ENCODE measurements around the gene SLC39A6.

The SLC39A6 gene

GRCh38 chr18:36162981-36163380, 33.8 kb upstream of the SLC39A6 start:
- H3K27ac ChIP-seq = no peak overlapping the region
- TF ChIP-seq, protein P1, sequence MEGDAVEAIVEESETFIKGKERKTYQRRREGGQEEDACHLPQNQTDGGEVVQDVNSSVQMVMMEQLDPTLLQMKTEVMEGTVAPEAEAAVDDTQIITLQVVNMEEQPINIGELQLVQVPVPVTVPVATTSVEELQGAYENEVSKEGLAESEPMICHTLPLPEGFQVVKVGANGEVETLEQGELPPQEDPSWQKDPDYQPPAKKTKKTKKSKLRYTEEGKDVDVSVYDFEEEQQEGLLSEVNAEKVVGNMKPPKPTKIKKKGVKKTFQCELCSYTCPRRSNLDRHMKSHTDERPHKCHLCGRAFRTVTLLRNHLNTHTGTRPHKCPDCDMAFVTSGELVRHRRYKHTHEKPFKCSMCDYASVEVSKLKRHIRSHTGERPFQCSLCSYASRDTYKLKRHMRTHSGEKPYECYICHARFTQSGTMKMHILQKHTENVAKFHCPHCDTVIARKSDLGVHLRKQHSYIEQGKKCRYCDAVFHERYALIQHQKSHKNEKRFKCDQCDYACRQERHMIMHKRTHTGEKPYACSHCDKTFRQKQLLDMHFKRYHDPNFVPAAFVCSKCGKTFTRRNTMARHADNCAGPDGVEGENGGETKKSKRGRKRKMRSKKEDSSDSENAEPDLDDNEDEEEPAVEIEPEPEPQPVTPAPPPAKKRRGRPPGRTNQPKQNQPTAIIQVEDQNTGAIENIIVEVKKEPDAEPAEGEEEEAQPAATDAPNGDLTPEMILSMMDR (conservative IDR thresholded peaks at IDR 0.05) = no peak

- no peak overlapping the region for H3K27ac ChIP-seq
- TF ChIP-seq, protein P1 (conservative IDR thresholded peaks at IDR 0.05) = no peak
These were observed 31.8 kb upstream of the SLC39A6 start for GRCh38 chr18:36160959-36161371.

DNA sequence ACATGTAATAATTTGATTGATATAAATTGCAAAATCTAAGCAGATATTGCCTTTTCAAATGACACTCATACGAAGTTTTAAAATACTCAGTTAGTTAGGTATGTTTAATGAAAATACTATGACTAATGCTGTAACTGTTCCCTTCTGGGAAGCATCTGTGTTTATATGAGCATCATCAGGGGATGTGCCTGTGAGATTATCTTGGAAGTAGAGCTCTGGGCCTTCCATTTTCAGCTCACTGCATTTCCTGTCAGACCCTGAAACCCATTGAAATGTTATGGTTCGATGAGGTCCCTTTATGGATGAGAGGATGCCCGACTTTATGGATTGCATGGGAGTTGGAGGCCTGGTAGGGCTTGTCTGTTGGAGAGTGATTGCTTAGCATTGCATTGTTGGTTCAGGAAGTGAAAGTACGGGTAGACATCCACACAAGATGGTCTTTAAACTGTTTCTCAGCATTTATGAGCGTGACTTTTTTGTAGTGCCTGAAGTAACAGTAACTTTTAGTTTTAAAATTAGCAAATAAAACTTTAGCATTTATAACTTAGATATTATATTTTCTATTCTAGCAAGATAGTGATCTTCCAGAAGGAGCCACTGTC, 29.2 kb upstream of the SLC39A6 start:
- no peak overlapping the region for H3K27ac ChIP-seq
- TF ChIP-seq, protein P1 (conservative IDR thresholded peaks at IDR 0.05) = no peak

DNA sequence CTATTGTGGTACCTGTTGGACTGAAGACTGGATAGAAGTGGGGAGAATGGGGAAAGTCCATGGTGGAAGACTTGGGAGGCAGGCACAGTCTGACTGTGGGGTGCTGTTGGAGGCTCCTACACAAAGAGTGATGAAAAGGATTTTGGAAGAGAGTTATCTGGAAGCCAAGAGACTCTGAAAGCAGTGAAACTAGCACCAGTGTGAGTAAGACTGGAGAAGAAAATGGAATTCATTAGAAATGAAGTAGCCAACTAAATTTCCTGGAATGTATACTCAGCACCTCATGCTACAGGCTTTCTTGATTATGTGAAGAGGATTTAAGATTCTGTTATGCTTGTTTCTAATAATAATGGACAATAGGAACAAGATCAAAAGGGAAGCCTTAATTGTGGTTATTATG, 28.3 kb upstream of the SLC39A6 start:
- no peak overlapping the region for H3K27ac ChIP-seq
- TF ChIP-seq, protein P1 (conservative IDR thresholded peaks at IDR 0.05) = no peak

GRCh38 chr18:36155851-36156757, 27.0 kb upstream of the SLC39A6 start:
- no peak overlapping the region for H3K27ac ChIP-seq
- TF ChIP-seq, protein P1 (conservative IDR thresholded peaks at IDR 0.05) = no peak

GRCh38 chr18:36153771-36154170, 24.6 kb upstream of the SLC39A6 start:
- TF ChIP-seq, protein P1 (conservative IDR thresholded peaks at IDR 0.05) = no peak

GRCh38 chr18:36153203-36153602, 24.1 kb upstream of the SLC39A6 start:
- H3K27ac ChIP-seq = no peak overlapping the region
- TF ChIP-seq, protein P1 (conservative IDR thresholded peaks at IDR 0.05) = no peak

More at GRCh38 chr18:36153771-36154170, 24.6 kb upstream of the SLC39A6 start:
- H3K27ac ChIP-seq = no peak overlapping the region

Measured in VCaP (cell line).